ENCODE measurements around the gene FMN2.

- TF ChIP-seq CTCF (IDR thresholded peaks at IDR 0.05): no peak
- no peak for TF ChIP-seq EZH2 (IDR thresholded peaks at IDR 0.05)
Observed at GRCh38 chr1:240136402-240136801, 44.7 kb downstream of the FMN2 start.
